SK-N-SH treated with all-trans-retinoic acid at 6 μM for 48 hours (cell line): Measurements from ENCODE around the gene AKAP13.
"Not testable (repeated sequence)": the region's sequence is repeated elsewhere in the genome, so short reads cannot be mapped to it uniquely, and the experiment has no call there.

ENCODE experiments used
- ARNTL ChIP-seq: fragments of 450-650 bp; formaldehyde crosslinking; IDR thresholded peaks from 2 replicates; pipeline ENCODE4 v1.5.0; 2020; ENCODE audit warnings: low read depth, mild to moderate bottlenecking, moderate library complexity, borderline replicate concordance
- CREB5 ChIP-seq: fragments of 250-450 bp; sonication (Bioruptor Pico); IDR thresholded peaks from 2 replicates; pipeline ENCODE4 v1.5.1; 2020; ENCODE audit warnings: low read depth, mild to moderate bottlenecking, moderate library complexity
- OSR1 ChIP-seq: fragments of 250-450 bp; sonication (Bioruptor Pico); IDR thresholded peaks from 2 replicates; pipeline ENCODE4 v1.8.0; 2022; ENCODE audit warnings: moderate library complexity, mild to moderate bottlenecking, inconsistent platforms
- PATZ1 ChIP-seq: fragments of 250-450 bp; sonication (Bioruptor Pico); IDR thresholded peaks from 2 replicates; pipeline ENCODE4 v1.8.0; 2020; ENCODE audit warnings: mild to moderate bottlenecking, moderate library complexity, borderline replicate concordance
- PPARA ChIP-seq: fragments of 250-450 bp; sonication (Bioruptor Pico); IDR thresholded peaks from 2 replicates; pipeline ENCODE4 v1.5.0; 2020; ENCODE audit warnings: mild to moderate bottlenecking, borderline replicate concordance
- RARB ChIP-seq: fragments of 250-450 bp; sonication (Bioruptor Pico); IDR thresholded peaks from 2 replicates; pipeline ENCODE4 v1.8.0; 2021; ENCODE audit warnings: mild to moderate bottlenecking, moderate library complexity
- TOX ChIP-seq: fragments of 250-450 bp; sonication (Bioruptor Pico); IDR thresholded peaks from 2 replicates; pipeline ENCODE4 v1.8.0; 2021; ENCODE audit warnings: mild to moderate bottlenecking, moderate library complexity, borderline replicate concordance
- ZC3H10 ChIP-seq: fragments of 250-450 bp; sonication (Bioruptor Pico); IDR thresholded peaks from 2 replicates; pipeline ENCODE4 v1.5.1; 2021; ENCODE audit warnings: mild to moderate bottlenecking, moderate library complexity
- ZFP3 ChIP-seq: fragments of 250-450 bp; sonication (Bioruptor Pico); IDR thresholded peaks from 2 replicates; pipeline ENCODE4 v1.5.0; 2020; ENCODE audit warnings: mild to moderate bottlenecking, moderate library complexity
- ZFP30 ChIP-seq: fragments of 450-650 bp; formaldehyde crosslinking; IDR thresholded peaks from 2 replicates; pipeline ENCODE4 v1.5.0; 2022; ENCODE audit warnings: mild to moderate bottlenecking, moderate library complexity
- ZNF565 ChIP-seq: fragments of 450-650 bp; formaldehyde crosslinking; conservative IDR thresholded peaks from 2 replicates; pipeline ENCODE4 v1.5.0; 2020; ENCODE audit warnings: low read depth, mild to moderate bottlenecking, moderate library complexity
- ZNF8 ChIP-seq: fragments of 450-650 bp; formaldehyde crosslinking; IDR thresholded peaks from 2 replicates; pipeline ENCODE4 v1.5.0; 2020; ENCODE audit warnings: mild to moderate bottlenecking, moderate library complexity

- TF ChIP-seq ZFP3 (CRISPR knock-in tag); ZFP30; ZC3H10 (CRISPR knock-in tag); PPARA (CRISPR knock-in tag); CREB5 (CRISPR knock-in tag); PATZ1 (CRISPR knock-in tag); ZNF565; TOX (CRISPR knock-in tag); ARNTL; RARB (CRISPR knock-in tag); ZNF8 (CRISPR knock-in tag); OSR1 (CRISPR knock-in tag): not testable (repeated sequence)
Observed at GRCh38 chr15:85349062-85349461, 31.3 kb upstream of the AKAP13 start.
